H1 (cell line): ENCODE measurements around the gene UHRF1. TPM values are rescaled to one million over a fixed set of nuclear protein-coding genes. Genes with fewer than 3 reads are reported as not detected.

Source experiments
- ASH2L ChIP-seq: fragments of 200-600, 300-600 bp; sonication (generic); IDR thresholded peaks from one replicate; pipeline ENCODE4 v1.7.1; 2017; ENCODE audit warnings: low read length
- CEBPB ChIP-seq: IDR thresholded peaks from 2 replicates; pipeline ENCODE4 v1.6.1; 2012; ENCODE audit warnings: low read depth, low read length
- HDAC2 ChIP-seq, 2 experiments: fragments of 300-600 bp in 1 of 2; sonication (generic) in 1 of 2; IDR thresholded peaks; 2 replicates each; pipeline ENCODE4 v1.6.1; 2011 to 2012; ENCODE audit warnings: low read depth in 2 of 2, low read length in 2 of 2, mild to moderate bottlenecking in 2 of 2, moderate library complexity in 2 of 2, borderline replicate concordance in 1 of 2, inconsistent platforms in 1 of 2
- JUND ChIP-seq: IDR thresholded peaks from 2 replicates; pipeline ENCODE4 v1.6.1; 2011; ENCODE audit warnings: mild to moderate bottlenecking, improper control_type of control experiment, low read length
- KDM1A ChIP-seq: fragments of 200-600, 300-600 bp; sonication (generic); IDR thresholded peaks from 2 replicates; pipeline ENCODE4 v1.7.1; 2016; ENCODE audit warnings: mild to moderate bottlenecking, low read length, borderline replicate concordance
- RBBP5 ChIP-seq: IDR thresholded peaks from 2 replicates; pipeline ENCODE4 v1.7.1; 2012; ENCODE audit warnings: low read depth, mild to moderate bottlenecking, inconsistent platforms, low read length, moderate library complexity, borderline replicate concordance
- SUZ12 ChIP-seq: fragments of 200-600 bp; sonication (generic); IDR thresholded peaks from 2 replicates; pipeline ENCODE4 v1.6.1; 2012; ENCODE audit warnings: mild to moderate bottlenecking, inconsistent platforms, low read length, moderate library complexity, mixed read lengths
- polyA plus RNA-seq, 7 experiments: library from polyadenylated mRNA; depleted of rRNA in 3 of 7; stranded (reverse) in 5 of 7; unstranded in 2 of 7; fragments of >200 nt in 5 of 7; fragments of 200-250 nt in 2 of 7; gene quantifications; 1 replicate in 5 of 7; 2 replicates in 1 of 7; 4 replicates in 1 of 7; pipeline versions ENCODE4 v1.2.1 to v1.2.3, GENCODE V29; 2011 to 2013; ENCODE audit warnings: missing spikeins in 2 of 7, mixed read lengths in 2 of 7
- total RNA-seq: library from RNA; stranded (reverse); fragmentation: NEBNext Ultra II Directional; extraction: Animal tissue kit (Norgen Biotek cat#: 25700); gene quantifications from 2 replicates; pipeline ENCODE4 v1.2.1, GENCODE V29; 2021
- TF ChIP-seq, protein P1 (sequence below): fragments of 300-600 bp; sonication (generic); IDR thresholded peaks from 2 replicates; pipeline ENCODE4 v1.7.1; 2012; ENCODE audit warnings: low read length, moderate library complexity, mild to moderate bottlenecking, inconsistent platforms; ENCODE audit not compliant: insufficient replicate concordance

UHRF1 gene
- total and polyA plus RNA-seq, 2 of the 8 experiments (the other 6 are each of a cell fraction or from before 2014, with no cell fraction given): 14.7 to 65.8 TPM

DNA sequence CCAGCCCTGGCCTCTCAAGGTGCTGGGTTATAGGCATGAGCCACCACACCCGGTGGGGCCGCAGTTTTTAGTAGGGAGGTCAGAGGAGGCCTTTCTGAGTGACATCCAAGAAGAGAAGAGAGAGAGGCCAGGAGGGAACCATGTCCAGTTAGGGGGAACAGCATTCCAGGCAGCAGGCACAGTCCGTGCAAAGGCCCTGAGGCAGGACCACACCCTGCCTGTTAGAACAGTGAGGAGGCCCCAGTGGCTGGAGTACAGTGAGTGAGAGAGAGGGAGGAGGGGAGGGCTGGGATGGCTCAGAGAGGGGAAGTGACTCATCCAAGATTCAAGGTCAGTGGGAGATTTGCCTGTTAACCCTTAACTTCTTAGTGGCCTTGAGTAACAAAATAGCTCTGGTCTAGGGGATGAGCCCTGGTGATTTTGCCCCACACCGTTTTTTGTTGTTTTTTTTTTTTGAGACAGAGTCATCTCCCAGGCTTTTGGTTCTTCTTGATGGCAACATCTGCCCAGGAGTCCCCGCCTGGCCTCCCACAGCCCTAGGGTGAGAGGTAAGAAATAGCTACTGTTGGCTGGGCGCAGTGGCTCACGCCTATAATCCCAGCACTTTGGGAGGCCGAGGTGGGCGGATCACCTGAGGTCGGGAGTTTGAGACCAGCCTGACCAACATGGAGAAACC, 39.1 kb upstream of the UHRF1 start (continued):
- TF ChIP-seq, protein P1, sequence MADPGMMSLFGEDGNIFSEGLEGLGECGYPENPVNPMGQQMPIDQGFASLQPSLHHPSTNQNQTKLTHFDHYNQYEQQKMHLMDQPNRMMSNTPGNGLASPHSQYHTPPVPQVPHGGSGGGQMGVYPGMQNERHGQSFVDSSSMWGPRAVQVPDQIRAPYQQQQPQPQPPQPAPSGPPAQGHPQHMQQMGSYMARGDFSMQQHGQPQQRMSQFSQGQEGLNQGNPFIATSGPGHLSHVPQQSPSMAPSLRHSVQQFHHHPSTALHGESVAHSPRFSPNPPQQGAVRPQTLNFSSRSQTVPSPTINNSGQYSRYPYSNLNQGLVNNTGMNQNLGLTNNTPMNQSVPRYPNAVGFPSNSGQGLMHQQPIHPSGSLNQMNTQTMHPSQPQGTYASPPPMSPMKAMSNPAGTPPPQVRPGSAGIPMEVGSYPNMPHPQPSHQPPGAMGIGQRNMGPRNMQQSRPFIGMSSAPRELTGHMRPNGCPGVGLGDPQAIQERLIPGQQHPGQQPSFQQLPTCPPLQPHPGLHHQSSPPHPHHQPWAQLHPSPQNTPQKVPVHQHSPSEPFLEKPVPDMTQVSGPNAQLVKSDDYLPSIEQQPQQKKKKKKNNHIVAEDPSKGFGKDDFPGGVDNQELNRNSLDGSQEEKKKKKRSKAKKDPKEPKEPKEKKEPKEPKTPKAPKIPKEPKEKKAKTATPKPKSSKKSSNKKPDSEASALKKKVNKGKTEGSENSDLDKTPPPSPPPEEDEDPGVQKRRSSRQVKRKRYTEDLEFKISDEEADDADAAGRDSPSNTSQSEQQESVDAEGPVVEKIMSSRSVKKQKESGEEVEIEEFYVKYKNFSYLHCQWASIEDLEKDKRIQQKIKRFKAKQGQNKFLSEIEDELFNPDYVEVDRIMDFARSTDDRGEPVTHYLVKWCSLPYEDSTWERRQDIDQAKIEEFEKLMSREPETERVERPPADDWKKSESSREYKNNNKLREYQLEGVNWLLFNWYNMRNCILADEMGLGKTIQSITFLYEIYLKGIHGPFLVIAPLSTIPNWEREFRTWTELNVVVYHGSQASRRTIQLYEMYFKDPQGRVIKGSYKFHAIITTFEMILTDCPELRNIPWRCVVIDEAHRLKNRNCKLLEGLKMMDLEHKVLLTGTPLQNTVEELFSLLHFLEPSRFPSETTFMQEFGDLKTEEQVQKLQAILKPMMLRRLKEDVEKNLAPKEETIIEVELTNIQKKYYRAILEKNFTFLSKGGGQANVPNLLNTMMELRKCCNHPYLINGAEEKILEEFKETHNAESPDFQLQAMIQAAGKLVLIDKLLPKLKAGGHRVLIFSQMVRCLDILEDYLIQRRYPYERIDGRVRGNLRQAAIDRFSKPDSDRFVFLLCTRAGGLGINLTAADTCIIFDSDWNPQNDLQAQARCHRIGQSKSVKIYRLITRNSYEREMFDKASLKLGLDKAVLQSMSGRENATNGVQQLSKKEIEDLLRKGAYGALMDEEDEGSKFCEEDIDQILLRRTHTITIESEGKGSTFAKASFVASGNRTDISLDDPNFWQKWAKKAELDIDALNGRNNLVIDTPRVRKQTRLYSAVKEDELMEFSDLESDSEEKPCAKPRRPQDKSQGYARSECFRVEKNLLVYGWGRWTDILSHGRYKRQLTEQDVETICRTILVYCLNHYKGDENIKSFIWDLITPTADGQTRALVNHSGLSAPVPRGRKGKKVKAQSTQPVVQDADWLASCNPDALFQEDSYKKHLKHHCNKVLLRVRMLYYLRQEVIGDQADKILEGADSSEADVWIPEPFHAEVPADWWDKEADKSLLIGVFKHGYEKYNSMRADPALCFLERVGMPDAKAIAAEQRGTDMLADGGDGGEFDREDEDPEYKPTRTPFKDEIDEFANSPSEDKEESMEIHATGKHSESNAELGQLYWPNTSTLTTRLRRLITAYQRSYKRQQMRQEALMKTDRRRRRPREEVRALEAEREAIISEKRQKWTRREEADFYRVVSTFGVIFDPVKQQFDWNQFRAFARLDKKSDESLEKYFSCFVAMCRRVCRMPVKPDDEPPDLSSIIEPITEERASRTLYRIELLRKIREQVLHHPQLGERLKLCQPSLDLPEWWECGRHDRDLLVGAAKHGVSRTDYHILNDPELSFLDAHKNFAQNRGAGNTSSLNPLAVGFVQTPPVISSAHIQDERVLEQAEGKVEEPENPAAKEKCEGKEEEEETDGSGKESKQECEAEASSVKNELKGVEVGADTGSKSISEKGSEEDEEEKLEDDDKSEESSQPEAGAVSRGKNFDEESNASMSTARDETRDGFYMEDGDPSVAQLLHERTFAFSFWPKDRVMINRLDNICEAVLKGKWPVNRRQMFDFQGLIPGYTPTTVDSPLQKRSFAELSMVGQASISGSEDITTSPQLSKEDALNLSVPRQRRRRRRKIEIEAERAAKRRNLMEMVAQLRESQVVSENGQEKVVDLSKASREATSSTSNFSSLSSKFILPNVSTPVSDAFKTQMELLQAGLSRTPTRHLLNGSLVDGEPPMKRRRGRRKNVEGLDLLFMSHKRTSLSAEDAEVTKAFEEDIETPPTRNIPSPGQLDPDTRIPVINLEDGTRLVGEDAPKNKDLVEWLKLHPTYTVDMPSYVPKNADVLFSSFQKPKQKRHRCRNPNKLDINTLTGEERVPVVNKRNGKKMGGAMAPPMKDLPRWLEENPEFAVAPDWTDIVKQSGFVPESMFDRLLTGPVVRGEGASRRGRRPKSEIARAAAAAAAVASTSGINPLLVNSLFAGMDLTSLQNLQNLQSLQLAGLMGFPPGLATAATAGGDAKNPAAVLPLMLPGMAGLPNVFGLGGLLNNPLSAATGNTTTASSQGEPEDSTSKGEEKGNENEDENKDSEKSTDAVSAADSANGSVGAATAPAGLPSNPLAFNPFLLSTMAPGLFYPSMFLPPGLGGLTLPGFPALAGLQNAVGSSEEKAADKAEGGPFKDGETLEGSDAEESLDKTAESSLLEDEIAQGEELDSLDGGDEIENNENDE: no peak
- TF ChIP-seq KDM1A (peak; percentile 89), CEBPB (no peak), ASH2L (no peak), HDAC2 (IDR thresholded peaks at IDR 0.05; ENCODE audit: borderline replicate concordance in 1 of 2, low read depth in 2 of 2, low read length in 2 of 2) (peak in 1 of 2 experiments; percentile 77; a peak in 1 of 4 replicates), RBBP5 (no peak), JUND (peak; percentile 24; the same call in 1 of the 2 replicates), SUZ12 (no peak)
